Mononuclear cell (primary cell): Measurements from ENCODE around the gene LRRC18. TPM values are rescaled to one million over a fixed set of nuclear protein-coding genes. Genes with fewer than 3 reads are reported as not detected.

ENCODE experiments used
- H3K27me3 ChIP-seq: 2 replicates; pipeline ENCODE4 v1.6.0; 2011; ENCODE audit warnings: low read length, control low read depth; ENCODE audit not compliant: insufficient read depth
- H3K4me1 ChIP-seq: 2 replicates; pipeline ENCODE4 v1.5.1; 2011; ENCODE audit warnings: mild to moderate bottlenecking, low read length, control low read depth; ENCODE audit not compliant: insufficient read depth
- H3K4me3 ChIP-seq: 2 replicates; pipeline ENCODE4 v1.5.1; 2011; ENCODE audit warnings: mild to moderate bottlenecking, low read length, moderate library complexity
- H3K9me3 ChIP-seq: 2 replicates; pipeline ENCODE4 v1.5.1; 2011; ENCODE audit warnings: low read depth, mild to moderate bottlenecking, control low read depth, low read length
- total RNA-seq: library from RNA; depleted of rRNA; stranded (reverse); fragments of >200 nt; gene quantifications from one replicate; pipeline ENCODE4 v1.2.3, GENCODE V29; 2012

Gene LRRC18
- total RNA-seq, 1 donor, result not detected

GRCh38 chr10:48957361-48958151, 17.9 kb upstream of the LRRC18 start:
- Histone ChIP-seq H3K9me3 (no peaks in the 10 kb centered on the region), H3K27me3 (no peaks in the 10 kb centered on the region), H3K4me1 (no peaks in the 10 kb centered on the region), H3K4me3 (no peak overlapping the region)

- Histone ChIP-seq H3K4me3 (no peak overlapping the region), H3K4me1 (no peaks in the 10 kb centered on the region), H3K27me3 (no peaks in the 10 kb centered on the region), H3K9me3 (no peaks in the 10 kb centered on the region)
Measured at GRCh38 chr10:48951707-48952106, 12.1 kb upstream of the LRRC18 start.

GRCh38 chr10:48948470-48949037, 8.9 kb upstream of the LRRC18 start:
- H3K4me1 ChIP-seq, result no peaks in the 10 kb centered on the region
- H3K4me3 ChIP-seq, result no peak overlapping the region
- H3K9me3 ChIP-seq, result no peaks in the 10 kb centered on the region
- H3K27me3 ChIP-seq, result no peaks in the 10 kb centered on the region

GRCh38 chr10:48947690-48948469, 8.2 kb upstream of the LRRC18 start:
- Histone ChIP-seq H3K27me3 (no peaks in the 10 kb centered on the region), H3K9me3 (no peaks in the 10 kb centered on the region), H3K4me3 (no peak overlapping the region), H3K4me1 (no peaks in the 10 kb centered on the region)

- Histone ChIP-seq H3K9me3 (no peaks in the 10 kb centered on the region), H3K27me3 (no peaks in the 10 kb centered on the region), H3K4me1 (no peaks in the 10 kb centered on the region), H3K4me3 (no peak overlapping the region)
Measured at GRCh38 chr10:48946891-48947500, 7.4 kb upstream of the LRRC18 start.

- no peaks in the 10 kb centered on the region for H3K27me3 ChIP-seq
- no peaks in the 10 kb centered on the region for H3K4me1 ChIP-seq
- no peak overlapping the region for H3K4me3 ChIP-seq
- no peaks in the 10 kb centered on the region for H3K9me3 ChIP-seq
Measured at GRCh38 chr10:48946332-48946731, 6.7 kb upstream of the LRRC18 start.

GRCh38 chr10:48945441-48946130, 5.9 kb upstream of the LRRC18 start:
- Histone ChIP-seq H3K27me3 (no peaks in the 10 kb centered on the region), H3K4me3 (no peak overlapping the region), H3K9me3 (no peaks in the 10 kb centered on the region), H3K4me1 (no peaks in the 10 kb centered on the region)

- no peaks in the 10 kb centered on the region for H3K4me1 ChIP-seq
- H3K27me3 ChIP-seq, result no peaks in the 10 kb centered on the region
- H3K9me3 ChIP-seq, result no peaks in the 10 kb centered on the region
- no peak overlapping the region for H3K4me3 ChIP-seq
Measured at GRCh38 chr10:48944171-48944570, 4.5 kb upstream of the LRRC18 start.

GRCh38 chr10:48943096-48943495, 3.5 kb upstream of the LRRC18 start:
- Histone ChIP-seq H3K9me3 (no peaks in the 10 kb centered on the region), H3K4me3 (no peak overlapping the region), H3K4me1 (no peaks in the 10 kb centered on the region), H3K27me3 (no peaks in the 10 kb centered on the region)

GRCh38 chr10:48941427-48942075, 1.9 kb upstream of the LRRC18 start:
- Histone ChIP-seq H3K27me3 (no peaks in the 10 kb centered on the region), H3K9me3 (no peaks in the 10 kb centered on the region), H3K4me1 (no peaks in the 10 kb centered on the region), H3K4me3 (no peak overlapping the region)

- no peaks in the 10 kb centered on the region for H3K4me1 ChIP-seq
- H3K9me3 ChIP-seq, result no peaks in the 10 kb centered on the region
- no peak overlapping the region for H3K4me3 ChIP-seq
- no peaks in the 10 kb centered on the region for H3K27me3 ChIP-seq
Measured at GRCh38 chr10:48940958-48941357, 1.3 kb upstream of the LRRC18 start.

- Histone ChIP-seq H3K4me3 (no peak overlapping the region), H3K4me1 (no peaks in the 10 kb centered on the region), H3K9me3 (no peaks in the 10 kb centered on the region), H3K27me3 (no peaks in the 10 kb centered on the region)
Measured at GRCh38 chr10:48940372-48940771, 732 bp upstream of the LRRC18 start.

- Histone ChIP-seq H3K4me1 (no peaks in the 10 kb centered on the region), H3K4me3 (no peak overlapping the region)
Measured at GRCh38 chr10:48938990-48939536, 577 bp downstream of the LRRC18 start.

GRCh38 chr10:48938281-48938680, 1.4 kb downstream of the LRRC18 start:
- no peaks in the 10 kb centered on the region for H3K4me1 ChIP-seq
- no peaks in the 10 kb centered on the region for H3K9me3 ChIP-seq
- H3K27me3 ChIP-seq, result no peaks in the 10 kb centered on the region
- H3K4me3 ChIP-seq, result no peak overlapping the region

More at GRCh38 chr10:48938990-48939536, 577 bp downstream of the LRRC18 start:
- no peaks in the 10 kb centered on the region for H3K27me3 ChIP-seq
- H3K9me3 ChIP-seq, result no peaks in the 10 kb centered on the region
